Loucy (cell line): ENCODE data around the gene RNASE13.
"Not testable (repeated sequence)": the region's sequence is repeated elsewhere in the genome, so short reads cannot be mapped to it uniquely, and the experiment has no call there.

ENCODE experiments used
- H2AFZ ChIP-seq: fragments of 200-600 bp; sonication (generic); 2 replicates; pipeline ENCODE4 v1.6.0; 2016; ENCODE audit warnings: antibody characterized with exemption, mild to moderate bottlenecking, low read length, moderate library complexity
- H3F3A ChIP-seq: fragments of 200-600 bp; 2 replicates; pipeline ENCODE4 v1.6.0; 2016; ENCODE audit warnings: antibody characterized with exemption, low read depth, mild to moderate bottlenecking
- H3K27me3 ChIP-seq: fragments of 200-600 bp; sonication (generic); 2 replicates; pipeline ENCODE4 v1.6.1; 2014; ENCODE audit warnings: low read length, mild to moderate bottlenecking; ENCODE audit not compliant: insufficient read depth, poor library complexity, severe bottlenecking
- H3K36me3 ChIP-seq: fragments of 200-600 bp; sonication (generic); 2 replicates; pipeline ENCODE4 v1.6.1; 2016; ENCODE audit warnings: low read length; ENCODE audit not compliant: insufficient read depth
- H3K4me1 ChIP-seq: fragments of 200-600 bp; sonication (generic); 2 replicates; pipeline ENCODE4 v1.5.1; 2014; ENCODE audit warnings: low read length, mild to moderate bottlenecking; ENCODE audit not compliant: insufficient read depth, poor library complexity, severe bottlenecking
- H3K4me2 ChIP-seq: fragments of 200-600 bp; sonication (generic); 2 replicates; pipeline ENCODE4 v1.6.0; 2014; ENCODE audit warnings: antibody characterized with exemption, low read length, low read depth, mild to moderate bottlenecking; ENCODE audit not compliant: poor library complexity, severe bottlenecking
- H3K4me3 ChIP-seq: fragments of 200-600 bp; sonication (generic); 2 replicates; pipeline ENCODE4 v1.5.1; 2014; ENCODE audit warnings: low read length, mild to moderate bottlenecking, mixed read lengths; ENCODE audit not compliant: poor library complexity, severe bottlenecking
- H3K79me2 ChIP-seq: fragments of 200-600 bp; sonication (generic); 2 replicates; pipeline ENCODE4 v1.6.1; 2014; ENCODE audit warnings: low read length; ENCODE audit not compliant: insufficient read depth
- H3K9ac ChIP-seq: fragments of 200-600 bp; sonication (generic); 2 replicates; pipeline ENCODE4 v1.6.0; 2014; ENCODE audit warnings: mild to moderate bottlenecking, low read depth, low read length, moderate library complexity; ENCODE audit not compliant: poor library complexity, severe bottlenecking
- H3K9me2 ChIP-seq: fragments of 200-600 bp; sonication (generic); replicated peaks from 2 replicates; pipeline ENCODE4 v1.6.1; 2016; ENCODE audit warnings: low read depth, low read length, mixed read lengths
- H3K9me3 ChIP-seq: fragments of 200-600 bp; sonication (generic); 2 replicates; pipeline ENCODE4 v1.6.1; 2014; ENCODE audit warnings: mild to moderate bottlenecking, antibody characterized with exemption, low read length, low read depth; ENCODE audit not compliant: insufficient read depth
- H4K20me1 ChIP-seq: fragments of 200-600 bp; sonication (generic); 2 replicates; pipeline ENCODE4 v1.6.0; 2014; ENCODE audit warnings: antibody characterized with exemption, low read length, mild to moderate bottlenecking; ENCODE audit not compliant: insufficient read depth, poor library complexity, severe bottlenecking
- CTCF ChIP-seq: fragments of 200-600 bp; sonication (generic); conservative IDR thresholded peaks from 2 replicates; pipeline ENCODE4 v1.5.1; 2014; ENCODE audit warnings: mild to moderate bottlenecking, antibody characterized with exemption, low read length
- EZH2phosphoT487 ChIP-seq: fragments of 200-600 bp; IDR thresholded peaks from 2 replicates; pipeline ENCODE4 v1.6.1; 2018; ENCODE audit warnings: antibody characterized with exemption, mild to moderate bottlenecking, moderate library complexity, borderline replicate concordance

RNASE13 gene

GRCh38 chr14:21014761-21015190 lies 19.8 kb downstream of the RNASE13 start:
- Histone ChIP-seq H4K20me1 (no peaks in the 10 kb centered on the region), H3F3A (no peaks in the 10 kb centered on the region), H3K4me2 (no peak overlapping the region), H3K4me3 (no peak overlapping the region), H3K9ac (no peak overlapping the region), H3K4me1 (no peaks in the 10 kb centered on the region), H3K79me2 (no peaks in the 10 kb centered on the region), H3K27me3 (no peaks in the 10 kb centered on the region), H2AFZ (peak overlapping the region; percentile 52), H3K9me3 (no peaks in the 10 kb centered on the region), H3K36me3 (no peaks in the 10 kb centered on the region), H3K9me2 (no peaks in the 10 kb centered on the region)
- no peak for TF ChIP-seq EZH2phosphoT487
- TF ChIP-seq CTCF = peak; percentile 96

- TF ChIP-seq EZH2phosphoT487 (no peak), CTCF (no peak)
- no peaks in the 10 kb centered on the region for H3K27me3 ChIP-seq
- H2AFZ ChIP-seq = no peak overlapping the region
- H3K9me2 ChIP-seq = no peaks in the 10 kb centered on the region
- no peak overlapping the region for H3K4me3 ChIP-seq
- H3F3A ChIP-seq = no peaks in the 10 kb centered on the region
- H4K20me1 ChIP-seq = no peaks in the 10 kb centered on the region
- H3K79me2 ChIP-seq = no peaks in the 10 kb centered on the region
- no peak overlapping the region for H3K9ac ChIP-seq
- no peaks in the 10 kb centered on the region for H3K9me3 ChIP-seq
- H3K4me2 ChIP-seq = no peak overlapping the region
- no peaks in the 10 kb centered on the region for H3K36me3 ChIP-seq
- no peaks in the 10 kb centered on the region for H3K4me1 ChIP-seq
Observed at GRCh38 chr14:21011136-21011535, 23.5 kb downstream of the RNASE13 start.

- H3K4me2 ChIP-seq, H3K9me2 ChIP-seq, H3K36me3 ChIP-seq, H4K20me1 ChIP-seq, H3K9ac ChIP-seq, H3K4me1 ChIP-seq, H3F3A ChIP-seq, H3K9me3 ChIP-seq, H3K4me3 ChIP-seq, H2AFZ ChIP-seq, H3K79me2 ChIP-seq, H3K27me3 ChIP-seq: not testable (repeated sequence)
Observed at GRCh38 chr14:21009721-21010120, 24.9 kb downstream of the RNASE13 start.

- Histone ChIP-seq H3K4me3 (no peak overlapping the region), H3K9me2 (no peaks in the 10 kb centered on the region), H3K9ac (no peak overlapping the region), H3K27me3 (no peaks in the 10 kb centered on the region), H3K4me2 (no peak overlapping the region), H3K4me1 (no peaks in the 10 kb centered on the region), H3K36me3 (no peaks in the 10 kb centered on the region), H3K79me2 (no peaks in the 10 kb centered on the region), H2AFZ (no peak overlapping the region), H3K9me3 (no peaks in the 10 kb centered on the region), H4K20me1 (no peaks in the 10 kb centered on the region), H3F3A (no peaks in the 10 kb centered on the region)
- no peak for TF ChIP-seq CTCF
- TF ChIP-seq EZH2phosphoT487 = no peak
Observed at GRCh38 chr14:21003788-21004346, 30.7 kb downstream of the RNASE13 start.
